OCI-M1 (cell line): ENCODE measurements around the gene YARS2.
"Not testable (repeated sequence)": the region's sequence is repeated elsewhere in the genome, so short reads cannot be mapped to it uniquely, and the experiment has no call there.

Source experiments
- DNase-seq: peaks from one replicate; lab custom pipeline; 2025; lab: John Stamatoyannopoulos, UW

Gene YARS2

GRCh38 chr12:32743264-32743663 lies 12.4 kb downstream of the YARS2 start:
- DNase-seq: no peak

GRCh38 chr12:32742133-32742532 lies 13.6 kb downstream of the YARS2 start:
- no peak for DNase-seq

- DNase-seq: no peak
Measured at GRCh38 chr12:32739279-32739678, 16.4 kb downstream of the YARS2 start.

- DNase-seq: no peak
Measured at GRCh38 chr12:32737715-32738114, 18.0 kb downstream of the YARS2 start.

GRCh38 chr12:32736445-32736844 lies 19.3 kb downstream of the YARS2 start:
- DNase-seq: no peak

GRCh38 chr12:32734952-32735351 lies 20.7 kb downstream of the YARS2 start:
- no peak for DNase-seq

- no peak for DNase-seq
Measured at GRCh38 chr12:32727237-32727636, 28.5 kb downstream of the YARS2 start.

- DNase-seq: no peak
Measured at GRCh38 chr12:32726286-32726685, 29.4 kb downstream of the YARS2 start.

GRCh38 chr12:32725308-32725707 lies 30.4 kb downstream of the YARS2 start:
- not testable (repeated sequence) for DNase-seq

- no peak for DNase-seq
Measured at GRCh38 chr12:32718926-32719325, 36.8 kb downstream of the YARS2 start.

- no peak for DNase-seq
Measured at GRCh38 chr12:32714772-32715171, 40.9 kb downstream of the YARS2 start.

GRCh38 chr12:32708926-32709325 lies 46.8 kb downstream of the YARS2 start:
- DNase-seq: no peak

- peak; percentile 31 for DNase-seq
Measured at GRCh38 chr12:32706335-32707024, 49.2 kb downstream of the YARS2 start.

GRCh38 chr12:32705783-32706182 lies 49.9 kb downstream of the YARS2 start:
- no peak for DNase-seq

GRCh38 chr12:32702946-32703345 lies 52.8 kb downstream of the YARS2 start:
- DNase-seq: no peak

- DNase-seq: no peak
Measured at GRCh38 chr12:32702473-32702872, 53.2 kb downstream of the YARS2 start.

GRCh38 chr12:32699437-32699836 lies 56.3 kb downstream of the YARS2 start:
- DNase-seq: not testable (repeated sequence)

- DNase-seq: no peak
Measured at GRCh38 chr12:32698285-32698684, 57.4 kb downstream of the YARS2 start.

- no peak for DNase-seq
Measured at GRCh38 chr12:32697445-32697844, 58.3 kb downstream of the YARS2 start.
